ENCODE data around the gene IQCF2.
"Not testable (repeated sequence)": the region's sequence is repeated elsewhere in the genome, so short reads cannot be mapped to it uniquely, and the experiment has no call there.

The IQCF2 gene

GRCh38 chr3:51888463-51889105 is 27.2 kb downstream of the IQCF2 start:
- DNase-seq (ENCODE audit: extremely low spot score) = no peak
- ChIA-PET CTCF (no interaction called here), POLR2A (no interaction called here)
- TF ChIP-seq CTCF (IDR thresholded peaks at IDR 0.05; ENCODE audit: control extremely low read depth, extremely low read depth, low read depth, missing control alignments) = no peak

- CTCF ChIA-PET = interaction anchor here (1.0 kb wide), 1 partner anchor 9 kb away, joined by 3 read pairs; no protein-coding TSS in a partner anchor
- TF ChIP-seq CTCF (IDR thresholded peaks at IDR 0.05; ENCODE audit: control extremely low read depth, extremely low read depth, low read depth, missing control alignments) = no peak
- POLR2A ChIA-PET = no interaction called here
These were observed 30.0 kb downstream of the IQCF2 start for GRCh38 chr3:51891242-51892039.

GRCh38 chr3:51894391-51894790 is 33.0 kb downstream of the IQCF2 start:
- DNase-seq (ENCODE audit: extremely low spot score) = no peak
- ChIA-PET POLR2A (no interaction called here), CTCF (interaction anchor here (1.3 kb wide), 1 partner anchor 21 kb away, joined by 3 read pairs; no protein-coding TSS in a partner anchor)
- no peak for TF ChIP-seq CTCF (IDR thresholded peaks at IDR 0.05; ENCODE audit: control extremely low read depth, extremely low read depth, low read depth, missing control alignments)

More at GRCh38 chr3:51891242-51892039, 30.0 kb downstream of the IQCF2 start:
- no peak for DNase-seq (ENCODE audit: extremely low spot score)

- TF ChIP-seq CTCF (IDR thresholded peaks at IDR 0.05; ENCODE audit: control extremely low read depth, extremely low read depth, low read depth, missing control alignments) = no peak
- POLR2A ChIA-PET = no interaction called here
- CTCF ChIA-PET = interaction anchor here (1.3 kb wide), 1 partner anchor 21 kb away, joined by 3 read pairs; no protein-coding TSS in a partner anchor
- no peak for DNase-seq (ENCODE audit: extremely low spot score)
These were observed 33.5 kb downstream of the IQCF2 start for GRCh38 chr3:51894939-51895338.

- no peak for TF ChIP-seq CTCF (IDR thresholded peaks at IDR 0.05; ENCODE audit: control extremely low read depth, extremely low read depth, low read depth, missing control alignments)
- POLR2A ChIA-PET = no interaction called here
- CTCF ChIA-PET = no interaction called here
- DNase-seq (ENCODE audit: extremely low spot score) = no peak
These were observed 35.3 kb downstream of the IQCF2 start for GRCh38 chr3:51896607-51897305.

GRCh38 chr3:51897391-51897790 is 36.0 kb downstream of the IQCF2 start:
- TF ChIP-seq CTCF (IDR thresholded peaks at IDR 0.05; ENCODE audit: control extremely low read depth, extremely low read depth, low read depth, missing control alignments) = no peak
- ChIA-PET POLR2A (no interaction called here), CTCF (no interaction called here)
- no peak for DNase-seq (ENCODE audit: extremely low spot score)

- not testable (repeated sequence) for DNase-seq (ENCODE audit: extremely low spot score)
These were observed 38.6 kb downstream of the IQCF2 start for GRCh38 chr3:51900043-51900442.

GRCh38 chr3:51902361-51902760 is 40.9 kb downstream of the IQCF2 start:
- DNase-seq (ENCODE audit: extremely low spot score); CTCF ChIA-PET; POLR2A ChIA-PET: not testable (repeated sequence)

More at GRCh38 chr3:51900043-51900442, 38.6 kb downstream of the IQCF2 start:
- CTCF ChIA-PET = interaction anchor here (1.1 kb wide), 1 partner anchor 8 kb away, joined by 3 read pairs; no protein-coding TSS in a partner anchor
- POLR2A ChIA-PET = not testable (repeated sequence)
